GOT3 (cell line): ENCODE measurements around the gene PEF1.
A peak's percentile ranks its signal among the peaks of the same experiment; 100 is the strongest.

Experiments used
- DNase-seq: peaks from one replicate; lab custom pipeline; 2025; ENCODE audit warnings: mixed read lengths; lab: John Stamatoyannopoulos, UW

Gene PEF1, protein sequence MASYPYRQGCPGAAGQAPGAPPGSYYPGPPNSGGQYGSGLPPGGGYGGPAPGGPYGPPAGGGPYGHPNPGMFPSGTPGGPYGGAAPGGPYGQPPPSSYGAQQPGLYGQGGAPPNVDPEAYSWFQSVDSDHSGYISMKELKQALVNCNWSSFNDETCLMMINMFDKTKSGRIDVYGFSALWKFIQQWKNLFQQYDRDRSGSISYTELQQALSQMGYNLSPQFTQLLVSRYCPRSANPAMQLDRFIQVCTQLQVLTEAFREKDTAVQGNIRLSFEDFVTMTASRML

DNA sequence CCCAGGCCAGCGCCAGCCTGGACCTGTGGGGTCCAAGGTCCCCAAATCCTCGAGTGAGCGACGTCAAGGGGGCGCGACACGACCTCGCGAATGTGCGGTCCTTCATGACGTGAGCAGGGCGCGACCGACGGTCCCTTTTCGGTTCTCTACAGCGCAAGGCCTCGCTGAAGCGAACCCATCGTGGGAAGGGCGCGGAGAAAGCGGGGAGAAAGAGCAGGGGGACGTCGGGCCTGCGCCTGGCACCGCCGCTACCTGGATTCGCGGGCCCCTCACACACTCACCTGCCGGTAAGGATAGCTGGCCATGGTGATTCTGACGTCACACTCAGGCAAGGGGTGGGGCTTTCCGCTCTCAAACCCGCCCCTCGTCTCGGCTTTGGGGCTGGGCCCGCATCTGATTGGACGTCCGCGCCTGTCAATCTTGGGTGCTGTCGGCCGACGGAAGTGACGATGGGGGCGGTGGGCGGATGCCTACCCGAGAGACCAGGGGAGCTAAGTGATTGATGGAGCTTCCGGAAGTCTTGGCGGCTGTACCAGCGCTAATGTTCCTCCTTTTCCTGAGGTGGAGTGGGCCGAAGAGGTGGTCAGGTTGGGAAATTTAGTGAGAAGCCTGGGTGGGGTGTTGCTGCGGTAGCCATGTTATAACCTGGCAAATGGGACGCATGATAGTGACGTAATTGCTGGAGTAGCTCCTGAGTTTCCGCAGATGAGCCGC lies at the start of gene PEF1:
Gene PEF1 (minus strand): TSS at position 317 of the 714 bp plus-strand sequence. CDS start 12 bp downstream, at position 305.
- DNase-seq, result peak; percentile 91

DNA sequence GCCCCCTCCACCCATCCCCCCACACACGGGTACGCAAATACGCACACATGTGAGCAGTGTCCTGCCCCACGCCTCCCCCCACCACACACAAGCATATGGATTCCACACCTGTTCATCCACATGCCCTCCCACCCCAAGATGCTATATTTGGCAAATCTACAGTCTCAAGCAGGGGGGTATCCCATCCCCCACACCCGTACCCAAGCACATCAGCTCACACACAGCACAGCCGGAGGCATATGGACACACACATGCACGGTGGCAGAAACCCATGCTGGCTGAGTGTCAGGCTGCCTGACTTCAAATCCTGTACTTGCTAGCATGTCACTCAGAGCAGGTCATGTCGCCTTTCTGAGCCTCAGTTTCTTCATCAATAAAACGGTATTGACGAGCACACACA lies 48.6 kb upstream of the PEF1 start:
- DNase-seq, result no peak

DNA sequence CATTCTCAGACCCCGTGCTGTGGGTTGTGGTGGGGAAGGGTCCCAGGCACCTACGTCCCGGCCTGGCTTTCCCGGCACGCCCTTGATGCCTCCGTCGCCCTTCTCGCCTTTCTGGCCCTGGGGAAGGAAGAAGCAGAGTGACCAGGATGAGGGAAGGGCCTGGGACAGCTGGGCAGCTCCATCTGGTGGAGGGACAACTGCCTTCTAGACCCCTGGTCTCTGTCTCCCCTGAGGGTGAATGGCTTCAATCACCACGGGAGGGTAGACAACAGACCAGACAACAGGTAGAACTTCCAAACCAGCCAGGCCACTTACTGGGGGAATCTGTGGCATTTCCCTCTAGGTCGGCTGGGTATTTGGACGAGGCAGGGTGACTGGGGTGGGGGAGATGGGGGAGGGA lies 47.3 kb upstream of the PEF1 start:
- DNase-seq, result no peak

DNA sequence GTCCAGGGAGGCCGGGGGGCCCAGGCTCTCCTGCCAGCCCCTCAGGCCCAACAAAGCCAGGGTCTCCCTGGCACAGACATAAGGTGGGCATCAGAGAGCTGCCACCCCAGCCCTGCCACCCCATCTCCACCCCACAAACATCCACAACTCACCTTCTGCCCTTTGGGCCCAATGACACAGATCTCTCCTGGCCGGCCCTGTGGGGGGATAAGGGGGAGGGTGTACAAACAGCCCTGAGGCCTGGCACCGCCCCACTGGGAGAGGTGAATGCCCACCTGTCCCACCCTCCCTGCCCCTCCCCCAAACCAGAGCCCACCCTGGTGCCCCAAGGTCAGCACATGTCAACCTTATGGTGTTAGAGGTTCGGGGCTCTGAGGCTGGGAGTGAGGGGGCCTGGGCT lies 46.8 kb upstream of the PEF1 start:
- DNase-seq, result no peak

DNA sequence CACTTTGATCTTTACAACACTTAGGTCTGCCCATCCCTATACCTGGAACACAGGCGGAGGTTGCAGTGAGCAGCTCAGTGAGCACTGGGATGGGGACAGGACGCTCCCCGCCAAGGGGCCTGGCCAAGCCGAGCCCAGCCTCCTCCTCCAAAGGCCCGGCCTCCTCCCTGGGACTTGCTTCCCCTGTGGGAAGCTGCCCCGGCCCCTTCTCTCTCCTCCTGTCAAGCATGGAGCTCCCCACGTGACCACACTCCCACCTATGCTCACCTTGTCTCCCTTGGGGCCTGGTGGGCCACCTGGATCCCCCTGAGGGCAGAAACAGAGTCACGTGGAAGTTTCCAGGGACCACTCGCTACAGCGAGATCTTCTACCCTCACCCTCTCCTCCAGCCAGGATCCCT lies 46.2 kb upstream of the PEF1 start:
- no peak for DNase-seq

DNA sequence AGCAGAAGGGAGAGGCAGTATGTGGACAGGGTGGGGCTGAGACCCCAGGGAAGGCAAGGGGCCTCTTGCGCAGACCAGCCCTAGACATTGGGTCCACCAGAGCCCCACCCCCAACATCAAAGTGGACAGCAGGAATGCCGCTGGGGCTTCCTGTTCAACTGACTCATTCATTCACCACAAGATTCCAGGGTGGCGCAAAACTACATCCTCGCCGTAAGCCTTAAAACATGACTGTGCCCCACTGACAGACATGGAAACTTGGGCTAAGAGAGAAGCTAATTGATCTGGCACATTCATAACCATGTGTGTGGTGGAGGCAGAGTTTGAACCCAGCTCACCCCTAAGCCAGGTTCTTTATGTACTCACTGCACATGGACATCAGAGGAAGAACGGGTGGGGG lies 45.2 kb upstream of the PEF1 start:
- DNase-seq, result no peak

DNA sequence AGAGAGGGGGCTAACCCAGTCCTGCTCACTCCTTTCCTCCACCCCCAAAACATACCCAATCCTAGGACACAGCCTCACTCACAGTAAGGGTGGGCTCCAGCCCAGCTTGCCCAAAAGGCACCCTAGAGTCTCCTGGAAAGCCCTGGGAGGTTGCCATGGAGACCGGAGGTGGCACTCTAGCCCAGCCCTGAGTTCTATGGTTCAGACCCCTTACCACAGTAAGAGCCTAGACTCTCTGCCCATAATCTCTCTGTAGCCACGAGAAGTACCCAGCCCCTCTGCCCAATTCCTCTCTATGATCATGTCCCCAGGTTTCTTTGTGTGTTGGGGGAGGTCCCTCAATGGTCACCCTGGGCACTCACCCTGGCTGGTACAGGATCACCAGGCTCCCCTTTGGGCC lies 44.7 kb upstream of the PEF1 start:
- DNase-seq, result no peak

DNA sequence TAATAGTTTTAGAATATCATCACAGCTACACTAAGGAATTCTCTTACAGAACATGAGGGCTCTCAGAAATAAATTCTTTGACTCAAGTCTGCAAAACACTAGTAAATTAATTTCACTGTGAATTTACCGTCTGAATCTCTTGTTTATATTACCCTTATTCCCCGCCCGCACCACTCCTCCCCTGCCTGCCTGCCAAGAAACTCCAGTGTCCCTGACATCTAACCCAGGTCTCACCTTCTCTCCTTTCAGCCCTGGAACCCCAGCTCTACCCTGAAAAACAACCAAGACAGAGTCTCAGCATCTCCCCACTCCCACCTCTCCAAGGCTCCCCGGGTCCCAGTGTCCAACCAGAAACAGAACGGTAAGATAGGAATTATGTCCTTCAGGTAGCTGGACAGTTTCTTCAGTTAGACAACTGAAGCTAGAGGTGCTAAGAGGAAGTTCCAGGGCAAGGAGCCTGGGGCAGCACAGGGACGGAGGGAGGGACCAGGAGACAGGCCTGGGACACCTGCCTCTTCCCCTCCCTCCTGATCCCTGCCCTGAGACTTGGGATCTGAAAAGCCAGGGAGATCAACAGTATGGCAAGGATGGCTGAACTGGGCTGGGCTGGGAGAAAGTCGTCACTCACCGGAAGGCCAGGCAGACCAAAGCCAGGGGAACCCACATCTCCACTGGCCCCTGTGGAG lies 43.7 kb upstream of the PEF1 start:
- DNase-seq, result no peak

DNA sequence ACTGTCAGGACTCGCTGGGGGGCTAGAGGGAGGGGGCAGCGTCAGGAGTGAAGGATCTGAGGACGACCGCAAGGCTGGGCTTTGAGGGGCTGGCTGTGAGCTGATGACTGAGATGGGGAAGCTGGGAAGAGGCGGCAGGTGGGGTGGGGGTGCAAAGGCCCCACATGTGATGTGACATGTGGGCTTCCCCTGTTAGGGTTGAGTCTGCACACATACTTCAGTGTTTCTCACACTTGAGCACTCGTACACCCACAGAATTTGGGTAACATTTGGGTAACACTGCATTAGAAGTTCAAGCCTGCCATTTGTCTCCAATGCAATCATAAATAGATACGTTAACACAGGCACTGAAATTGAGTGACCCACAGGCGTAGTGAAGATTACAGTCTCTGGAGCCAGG lies 42.9 kb upstream of the PEF1 start:
- no peak for DNase-seq

DNA sequence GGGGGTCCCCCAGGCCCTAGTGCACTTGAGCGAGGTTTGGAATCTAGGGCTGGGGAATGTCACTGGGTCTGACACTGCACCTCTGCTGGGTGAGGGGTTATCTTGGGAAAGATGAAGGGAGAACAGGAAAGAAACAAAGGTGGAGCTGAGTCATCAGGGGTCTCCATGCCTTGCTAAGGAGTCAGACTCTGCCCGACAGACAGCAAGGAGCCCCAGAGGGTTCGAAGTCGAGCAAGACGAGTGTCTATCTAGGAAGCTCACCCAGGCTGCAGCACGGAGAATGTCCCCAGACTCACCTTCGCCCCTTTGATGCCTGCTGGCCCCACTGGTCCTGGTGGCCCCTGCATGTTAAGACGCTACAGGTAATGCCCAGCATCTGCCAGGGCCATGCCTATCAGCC lies 41.1 kb upstream of the PEF1 start:
- DNase-seq, result no peak

DNA sequence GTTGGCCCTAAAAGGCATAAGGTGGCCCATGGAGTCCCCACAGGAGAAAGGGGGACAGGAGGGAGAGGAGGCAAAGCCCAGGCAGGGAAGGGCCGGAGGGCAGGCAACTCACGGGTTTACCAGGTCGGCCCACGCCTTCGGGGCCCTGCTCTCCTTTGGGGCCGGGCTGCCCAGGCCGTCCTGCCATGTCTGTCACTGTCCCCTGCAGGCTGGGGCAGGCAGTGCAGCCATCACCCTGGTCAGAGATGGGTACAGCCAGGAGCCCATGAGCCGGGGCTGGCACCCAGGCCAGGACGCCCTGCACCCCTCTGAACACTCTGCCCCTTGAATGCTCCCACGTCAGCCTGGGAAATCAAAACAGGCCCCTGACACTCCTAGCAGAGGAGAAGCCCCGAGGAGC lies 39.3 kb upstream of the PEF1 start:
- DNase-seq, result no peak

DNA sequence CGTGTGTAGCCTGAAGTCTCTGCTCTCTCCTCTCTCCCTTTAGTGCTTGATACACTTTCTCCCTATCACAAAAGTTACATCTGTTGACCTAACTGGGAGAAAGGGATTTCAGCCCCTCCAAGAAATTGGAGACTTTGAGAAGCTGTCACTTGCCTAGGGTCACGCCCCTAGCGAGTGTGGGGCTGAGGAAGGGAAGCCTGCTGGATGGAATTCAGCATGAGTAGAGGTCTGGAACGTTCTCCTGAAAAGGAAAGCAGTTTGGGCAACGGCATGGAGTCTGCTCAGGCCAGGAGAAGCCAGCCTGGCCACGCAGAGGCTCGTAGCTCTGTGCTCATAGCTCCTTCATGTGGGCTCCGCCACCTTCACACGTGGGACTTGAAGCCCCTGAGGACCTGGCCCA lies 36.7 kb upstream of the PEF1 start:
- DNase-seq, result no peak

DNA sequence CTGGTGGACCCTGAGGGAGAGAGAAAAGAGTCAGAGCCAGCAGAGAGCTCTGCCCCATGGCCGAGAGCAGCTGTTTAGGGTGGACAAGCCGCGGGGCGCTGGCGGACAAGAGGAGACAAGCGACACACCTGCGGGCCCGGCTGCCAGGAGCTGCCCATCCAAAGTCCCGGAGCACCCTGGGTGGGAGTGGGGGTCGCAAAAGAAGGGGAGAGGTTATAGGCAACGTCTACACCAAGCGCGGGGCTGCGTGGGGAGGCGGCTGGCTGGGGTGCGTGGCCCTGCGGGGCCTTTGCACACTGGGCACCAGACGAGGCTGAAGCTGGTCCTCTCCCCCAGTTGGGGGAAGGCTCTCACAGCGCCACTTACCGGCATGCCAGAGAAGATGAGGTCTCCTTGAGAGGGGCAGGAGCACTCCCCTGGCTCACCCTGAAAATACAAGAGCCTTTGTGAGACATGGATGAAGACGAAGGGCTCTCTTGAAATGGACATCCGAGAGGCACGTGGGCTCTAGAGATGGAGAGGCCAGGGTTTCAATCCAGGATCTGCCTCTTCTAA lies 35.1 kb upstream of the PEF1 start:
- DNase-seq, result no peak

DNA sequence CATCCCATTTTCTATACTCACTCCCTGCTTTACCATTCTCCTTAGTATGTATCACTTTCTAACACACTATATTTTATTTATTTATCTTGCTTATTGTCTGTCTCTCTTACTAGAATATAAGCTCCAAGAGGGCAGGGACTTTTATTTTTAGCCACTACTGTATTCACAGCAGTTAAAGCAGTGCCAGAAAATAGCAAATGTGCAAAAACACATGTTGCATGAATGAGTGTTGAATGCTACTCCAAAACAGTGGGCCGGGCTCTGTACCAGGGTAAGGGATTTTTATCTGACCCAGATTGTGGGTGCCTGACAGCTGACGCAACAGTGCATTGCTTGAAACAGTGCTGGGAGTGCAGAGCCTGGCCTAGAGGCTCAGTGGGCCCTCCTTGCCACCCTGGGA lies 34.4 kb upstream of the PEF1 start:
- no peak for DNase-seq

DNA sequence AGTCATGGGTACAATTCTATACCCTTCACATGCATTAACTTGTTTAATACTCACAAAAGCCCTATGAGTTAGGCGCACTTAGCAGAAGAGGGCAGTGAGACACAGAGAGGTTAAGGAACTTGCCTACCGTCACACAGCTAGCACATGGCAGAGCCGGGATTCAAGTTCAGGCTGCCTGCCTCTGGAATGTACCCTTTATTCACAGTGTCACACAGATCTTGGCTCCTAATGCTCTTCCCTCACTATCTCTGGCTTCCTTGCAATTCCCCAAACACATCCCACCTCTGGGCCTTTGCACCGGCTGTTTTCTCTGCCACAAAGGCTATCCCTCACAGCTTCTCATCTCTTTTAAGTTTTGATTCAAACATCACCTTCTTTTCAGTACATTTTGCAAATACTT lies 34.0 kb upstream of the PEF1 start:
- no peak for DNase-seq

DNA sequence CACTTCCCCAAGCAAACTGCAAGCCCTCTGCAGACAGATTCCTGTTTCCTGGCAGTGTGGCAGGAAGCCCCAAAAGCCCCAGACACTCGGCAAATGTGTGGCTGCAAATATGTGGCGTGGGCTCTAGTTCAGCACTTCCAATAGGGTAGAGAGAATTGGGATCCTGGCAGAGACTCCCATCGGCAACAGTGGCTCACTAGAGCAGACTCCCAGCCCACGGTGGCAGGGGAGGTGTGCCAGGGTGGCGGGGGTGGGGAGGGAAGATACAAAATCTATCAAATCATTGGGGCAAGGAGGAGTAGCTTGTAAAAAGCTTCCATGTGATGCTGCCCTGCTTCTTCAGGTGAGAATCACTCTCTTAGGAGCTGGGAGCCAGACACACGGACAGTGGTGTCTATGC lies 33.3 kb upstream of the PEF1 start:
- DNase-seq, result no peak

DNA sequence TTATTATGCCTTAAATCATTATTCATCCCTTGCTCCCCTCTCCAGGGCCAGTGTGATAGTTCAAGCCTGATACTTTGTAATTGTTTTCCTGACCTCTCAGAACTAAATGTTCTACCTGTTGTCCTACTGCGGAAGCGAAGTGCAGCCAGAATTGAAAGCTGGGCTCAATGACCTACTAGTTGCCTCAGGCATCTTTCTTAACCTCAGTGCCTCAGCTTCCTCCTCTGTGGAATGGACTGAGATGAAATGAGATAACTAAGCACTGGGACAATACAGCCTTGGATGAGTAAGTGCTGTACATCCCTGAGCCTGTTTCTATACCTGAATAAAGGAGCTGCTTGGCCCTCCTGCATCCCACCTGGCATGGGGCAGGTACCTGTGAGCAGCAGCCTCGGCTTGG lies 32.7 kb upstream of the PEF1 start:
- no peak for DNase-seq

DNA sequence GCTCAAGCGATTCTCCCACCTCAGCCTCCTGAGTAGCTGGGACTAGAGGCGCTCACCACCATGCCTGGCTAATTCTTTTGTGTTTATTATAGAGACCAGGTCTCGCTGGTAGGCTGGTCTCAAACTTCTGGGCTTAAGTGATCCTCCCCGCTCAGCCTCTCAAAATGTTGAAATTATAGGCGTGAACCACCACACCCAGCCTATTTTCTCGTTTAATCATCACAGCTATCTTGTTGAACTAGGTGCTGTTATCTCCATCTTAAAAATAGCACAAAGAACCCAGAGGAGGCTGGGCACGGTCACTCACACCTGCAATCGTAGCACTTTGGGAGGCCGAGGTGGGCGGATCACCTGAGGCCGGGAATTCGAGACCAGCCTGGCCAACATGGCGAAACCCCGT lies 31.1 kb upstream of the PEF1 start:
- no peak for DNase-seq

DNA sequence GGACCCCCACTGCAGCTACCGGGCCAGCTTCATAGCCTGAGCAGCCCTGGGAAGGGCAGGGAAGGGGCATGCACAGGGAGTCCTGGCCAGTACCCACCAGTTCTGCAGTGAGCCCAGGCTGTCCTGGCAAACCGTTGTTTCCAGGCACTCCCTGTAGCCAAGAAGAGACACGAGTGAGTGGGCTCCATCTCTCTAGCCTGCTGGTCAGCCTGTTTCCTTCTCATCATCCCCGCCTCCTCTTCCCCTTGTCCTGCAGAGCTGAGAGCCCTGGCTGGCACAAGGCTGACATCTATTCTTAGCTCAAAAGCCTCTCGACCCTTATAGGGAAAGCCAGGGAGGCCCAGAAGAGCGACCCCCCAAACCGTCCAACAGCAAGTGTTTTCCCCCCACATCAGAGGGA lies 30.5 kb upstream of the PEF1 start:
- no peak for DNase-seq

DNA sequence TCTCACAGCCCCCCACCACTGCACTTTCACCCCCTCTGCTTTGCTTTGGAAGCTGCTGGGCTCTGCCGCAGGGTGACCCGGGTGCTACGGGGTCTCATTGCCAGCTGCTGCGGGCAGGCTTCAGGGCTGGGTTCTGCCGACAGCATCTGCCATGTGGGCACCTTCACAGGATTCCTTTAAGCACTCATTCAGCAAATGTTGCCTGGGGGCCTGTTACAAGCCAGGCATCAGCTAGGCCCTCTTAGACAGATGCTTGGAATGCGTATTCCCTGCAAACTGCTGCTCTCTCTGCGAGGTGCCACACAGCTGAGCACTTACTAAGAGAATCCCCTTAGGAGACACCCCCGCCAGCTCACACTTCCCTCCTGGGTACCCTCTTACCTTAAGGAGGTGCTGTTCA lies 29.9 kb upstream of the PEF1 start:
- no peak for DNase-seq

DNA sequence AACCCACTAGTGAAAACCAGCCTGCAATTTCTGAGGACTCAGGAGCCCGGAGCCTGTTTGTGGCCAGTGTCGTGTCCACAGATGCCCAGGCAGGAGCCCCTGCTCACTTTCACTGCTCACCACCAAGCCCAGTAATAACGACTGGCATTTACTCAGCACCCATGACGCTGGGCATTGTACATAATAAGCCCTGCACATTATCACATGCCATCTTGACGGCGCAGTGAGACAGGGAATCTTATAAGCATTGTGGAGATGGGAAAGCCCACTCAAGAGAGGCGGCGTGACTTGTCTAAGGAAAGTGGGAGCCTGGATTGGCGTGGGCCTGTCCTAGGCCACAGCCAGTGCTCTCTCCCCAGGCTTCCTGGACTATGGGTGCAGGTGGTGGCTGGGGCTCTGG lies 28.8 kb upstream of the PEF1 start:
- DNase-seq, result no peak

DNA sequence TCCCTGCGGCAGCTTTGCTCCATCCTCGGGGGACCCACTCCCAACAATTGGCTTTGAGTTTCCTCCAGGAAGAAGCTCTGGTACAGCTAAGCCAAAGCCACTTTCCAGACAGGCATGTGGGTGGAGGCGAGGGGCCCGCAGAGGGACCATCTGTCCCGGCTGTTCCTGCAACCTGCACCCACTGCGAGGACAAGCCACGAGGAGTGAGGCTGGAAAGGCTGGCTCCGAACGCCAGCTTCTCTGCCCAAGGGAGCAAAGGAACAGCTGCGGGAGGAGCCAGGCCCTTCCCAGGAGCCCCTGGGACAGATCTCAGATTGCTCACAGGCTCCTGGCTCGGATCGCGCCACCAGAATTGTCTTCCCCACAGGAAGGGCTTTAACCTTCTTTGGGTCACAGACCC lies 28.3 kb upstream of the PEF1 start:
- DNase-seq, result no peak

DNA sequence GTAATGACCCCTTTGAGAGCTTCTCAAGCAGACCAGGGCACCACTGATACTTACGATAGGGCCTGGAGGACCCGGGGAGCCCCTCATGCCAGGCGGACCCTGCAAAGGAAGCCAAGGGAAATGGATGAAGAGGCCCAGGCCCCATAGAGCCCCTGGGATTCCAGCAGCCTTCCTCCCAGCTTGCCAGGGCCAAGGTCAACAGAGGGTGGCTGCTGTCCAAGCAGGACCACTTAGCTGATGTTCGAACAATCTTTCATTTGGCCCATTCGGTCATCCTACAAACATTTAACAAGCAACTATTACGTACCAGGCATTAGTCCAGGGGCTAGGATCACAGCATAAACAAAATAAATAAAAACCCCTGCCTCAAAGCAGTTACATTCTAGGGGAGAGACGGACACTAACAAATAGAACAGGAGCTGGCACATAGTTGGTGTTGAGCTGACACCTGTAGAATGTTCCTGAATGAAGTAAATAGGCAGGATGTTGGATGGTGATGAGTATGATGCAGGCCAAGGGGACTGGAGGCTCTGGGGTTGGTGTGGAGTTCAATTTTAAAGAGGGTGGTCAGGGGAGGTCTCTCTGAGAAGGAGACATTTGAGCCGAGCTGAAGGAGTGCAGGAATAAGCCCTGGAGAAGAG lies 27.0 kb upstream of the PEF1 start:
- no peak for DNase-seq
